Femur (tissue), 1 donor: Measurements from ENCODE around the gene CWC27.
A peak's percentile ranks its signal among the peaks of the same experiment; 100 is the strongest.

Experiments
- DNase-seq: peaks from one replicate; pipeline ENCODE4 v3.0.0-alpha.2; 2017

Gene CWC27

GRCh38 chr5:64768358-64769312 lies at the start of gene CWC27, which contains the start of gene SREK1IP1:
TSS of gene CWC27 (plus strand) at chr5:64768930. CDS start at chr5:64769147, 217 bp downstream.
TSS of gene SREK1IP1 (minus strand) at chr5:64768691. CDS start at chr5:64768517, 174 bp downstream.
- DNase-seq: peak; percentile 92

GRCh38 chr5:64722588-64722987 lies 46.1 kb upstream of the CWC27 start:
- DNase-seq: no peak

GRCh38 chr5:64727150-64727549 lies 41.6 kb upstream of the CWC27 start:
- no peak for DNase-seq

GRCh38 chr5:64742411-64742810 lies 26.3 kb upstream of the CWC27 start:
- DNase-seq: no peak

- no peak for DNase-seq
These were observed 25.9 kb upstream of the CWC27 start for GRCh38 chr5:64742821-64743220.

- DNase-seq: no peak
These were observed 23.8 kb upstream of the CWC27 start for GRCh38 chr5:64744914-64745313.

- no peak for DNase-seq
These were observed 22.3 kb upstream of the CWC27 start for GRCh38 chr5:64746446-64746845.

- no peak for DNase-seq
These were observed 19.3 kb upstream of the CWC27 start for GRCh38 chr5:64749385-64749784.

GRCh38 chr5:64754066-64754465 lies 14.7 kb upstream of the CWC27 start:
- no peak for DNase-seq

GRCh38 chr5:64758901-64759300 lies 9.8 kb upstream of the CWC27 start:
- DNase-seq: no peak

GRCh38 chr5:64759960-64760660 lies 8.6 kb upstream of the CWC27 start:
- no peak for DNase-seq

GRCh38 chr5:64763948-64764503 lies 4.7 kb upstream of the CWC27 start:
- no peak for DNase-seq

GRCh38 chr5:64765804-64766504 lies 2.8 kb upstream of the CWC27 start:
- DNase-seq: no peak

- no peak for DNase-seq
These were observed 1.8 kb upstream of the CWC27 start for GRCh38 chr5:64766941-64767340.

- DNase-seq: no peak
These were observed 772 bp upstream of the CWC27 start for GRCh38 chr5:64767959-64768357.

GRCh38 chr5:64769855-64770254 lies 1.1 kb downstream of the CWC27 start:
- DNase-seq: no peak

GRCh38 chr5:64771736-64772135 lies 3.0 kb downstream of the CWC27 start:
- DNase-seq: no peak

GRCh38 chr5:64773533-64773932 lies 4.8 kb downstream of the CWC27 start:
- no peak for DNase-seq

- DNase-seq: no peak
These were observed 6.6 kb downstream of the CWC27 start for GRCh38 chr5:64775291-64775690.

GRCh38 chr5:64784451-64785025 lies 15.8 kb downstream of the CWC27 start:
- peak; percentile 82 for DNase-seq

- no peak for DNase-seq
These were observed 17.6 kb downstream of the CWC27 start for GRCh38 chr5:64786372-64786771.

- DNase-seq: no peak
These were observed 19.4 kb downstream of the CWC27 start for GRCh38 chr5:64788156-64788555.

- no peak for DNase-seq
These were observed 20.7 kb downstream of the CWC27 start for GRCh38 chr5:64789457-64789856.
